GM18858 (cell line): ENCODE measurements around the gene SHISA5.

Experiments
- ATAC-seq: cut with Tn5 transposase; IDR thresholded peaks from one replicate; pipeline ENCODE4 v1.9.1; 2021; ENCODE audit not compliant: unreplicated experiment

Gene SHISA5

DNA sequence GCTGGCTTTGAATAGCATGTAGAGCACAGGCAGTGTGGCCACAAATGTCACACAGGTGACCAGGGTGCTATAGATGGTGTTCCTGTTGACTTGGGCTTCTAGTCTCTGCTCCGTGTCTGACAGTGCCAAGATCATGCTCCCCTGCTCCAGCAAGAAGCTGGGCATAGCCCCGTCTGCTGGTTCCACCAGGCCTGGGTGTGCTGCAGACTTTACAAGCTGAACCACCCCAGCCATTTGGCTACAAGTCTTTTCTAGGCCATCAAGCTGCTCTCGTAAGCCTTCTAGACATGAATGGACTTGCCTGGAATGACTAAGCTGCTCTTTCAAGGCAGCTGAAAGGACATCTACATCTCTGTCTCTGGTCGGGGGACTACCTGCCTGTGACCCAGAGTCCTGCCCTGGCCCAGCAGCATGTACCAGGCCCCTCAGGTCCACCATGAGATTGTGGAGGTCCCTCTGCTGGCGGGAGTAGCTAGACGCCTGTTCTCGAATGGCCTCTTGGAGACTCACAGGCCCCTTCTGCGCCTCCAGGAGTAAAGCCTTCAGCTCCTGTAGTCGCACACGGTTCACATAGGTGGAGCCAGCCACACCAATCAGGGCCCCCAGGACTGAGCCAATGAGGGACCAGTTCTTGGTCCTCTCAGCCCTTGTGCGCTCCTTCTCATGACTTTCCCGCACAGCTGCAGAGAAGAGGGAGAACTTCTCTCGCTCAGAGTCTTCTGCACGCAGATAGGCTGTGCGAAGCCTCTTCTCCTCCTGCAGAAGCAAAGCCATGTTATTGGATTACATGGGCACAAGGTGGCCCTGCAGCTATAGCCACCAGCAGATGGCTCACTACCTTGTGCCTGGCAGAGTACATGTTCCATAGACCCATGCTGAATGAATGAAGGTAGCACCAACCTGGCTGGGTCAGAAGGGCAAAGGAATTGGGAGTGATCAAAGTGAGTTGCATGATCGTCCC lies 71.3 kb downstream of the SHISA5 start:
- ATAC-seq = no peak

DNA sequence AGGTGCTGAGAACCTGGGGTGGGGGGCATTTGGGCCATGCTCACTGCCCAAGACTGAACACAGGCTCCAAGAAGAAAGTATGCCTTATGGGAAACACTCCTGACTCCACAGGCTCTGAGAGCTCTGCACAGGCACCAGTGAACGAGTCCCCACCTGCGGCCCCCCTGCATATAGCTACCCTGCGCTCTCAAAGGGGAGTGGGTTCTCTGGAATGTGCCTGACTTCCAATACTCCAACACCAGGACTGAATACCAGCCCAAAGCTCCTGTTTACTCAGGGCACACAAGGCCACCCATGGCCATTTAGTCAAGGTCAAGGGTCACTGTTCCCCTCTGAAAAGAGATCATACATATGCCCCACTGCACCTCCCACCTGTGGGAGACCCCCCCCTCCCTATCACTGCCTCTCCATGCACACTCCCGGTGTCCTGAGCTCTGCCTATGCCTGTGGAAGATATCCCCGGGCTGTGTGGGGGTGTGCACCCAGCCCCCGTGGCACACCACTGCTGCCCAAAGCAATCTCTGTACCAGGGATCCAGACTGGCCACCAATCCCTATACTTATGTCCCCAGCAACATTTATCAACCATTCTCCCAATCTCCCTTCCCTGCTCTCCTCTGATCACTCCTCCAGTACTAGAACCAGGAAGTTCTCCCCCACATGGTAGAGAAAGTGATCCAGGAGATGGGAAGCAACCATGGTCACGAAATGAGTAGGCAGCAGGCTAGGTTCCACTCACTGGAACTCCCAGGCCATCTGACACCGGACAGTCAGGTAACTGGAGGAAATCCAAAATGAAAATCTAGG lies 72.5 kb downstream of the SHISA5 start:
- no peak for ATAC-seq

DNA sequence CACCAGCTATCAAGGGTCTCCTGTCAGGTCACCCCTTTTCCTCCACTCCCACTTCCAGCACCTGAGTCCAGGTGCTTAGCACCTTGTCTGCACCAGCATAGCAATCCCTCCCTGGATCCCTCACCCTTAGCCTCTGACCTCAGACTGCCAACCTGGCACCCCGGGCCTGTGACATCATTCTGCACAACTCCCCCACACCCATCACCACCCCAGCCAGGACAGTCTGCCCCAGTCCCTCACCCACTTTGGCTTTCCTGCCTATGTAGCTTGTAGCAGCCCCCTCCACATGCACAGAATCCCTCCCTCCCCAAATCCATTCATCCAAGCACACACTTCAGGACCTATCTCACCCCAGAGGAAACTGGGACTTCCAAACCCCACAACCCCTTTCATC lies 73.3 kb downstream of the SHISA5 start:
- ATAC-seq = no peak

- no peak for ATAC-seq
Observed at GRCh38 chr3:48429960-48430707, 73.8 kb downstream of the SHISA5 start, which contains the start of gene PLXNB1. TSS of gene PLXNB1 (minus strand) at chr3:48430086. CDS start at chr3:48424611, 5,475 bp downstream.

DNA sequence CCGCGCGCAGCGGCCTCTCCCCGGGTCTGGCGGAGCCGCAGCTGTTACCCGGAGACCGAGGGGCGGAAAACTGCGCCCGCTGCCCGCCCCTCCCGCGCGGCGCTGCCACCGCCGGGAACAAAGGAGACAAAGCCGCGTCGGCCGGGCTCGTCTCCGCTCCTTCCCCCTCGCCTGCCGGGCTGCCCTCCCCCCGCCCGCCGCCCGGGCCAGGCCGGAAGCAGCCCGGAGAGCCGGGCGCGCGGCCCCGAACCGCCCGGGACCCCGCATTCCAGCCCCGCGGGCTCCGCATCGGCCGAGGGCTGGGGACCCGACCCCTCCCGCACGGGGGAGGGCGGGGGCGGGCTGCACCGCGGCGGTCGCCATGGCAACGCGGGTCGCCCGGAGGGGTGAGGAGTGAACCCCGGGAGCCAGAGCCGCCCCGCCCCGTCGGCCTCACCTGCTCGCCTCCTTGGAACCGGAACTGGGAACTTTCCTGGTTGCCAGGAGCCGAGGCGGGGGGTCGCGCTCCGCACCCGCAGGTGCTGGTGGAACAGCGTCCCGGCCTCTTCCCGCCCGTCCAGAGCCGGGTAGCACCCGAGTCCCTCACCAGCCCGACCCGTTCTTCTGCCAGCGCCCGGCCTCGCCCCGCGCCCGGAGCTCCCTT lies 74.5 kb downstream of the SHISA5 start:
- ATAC-seq = no peak

DNA sequence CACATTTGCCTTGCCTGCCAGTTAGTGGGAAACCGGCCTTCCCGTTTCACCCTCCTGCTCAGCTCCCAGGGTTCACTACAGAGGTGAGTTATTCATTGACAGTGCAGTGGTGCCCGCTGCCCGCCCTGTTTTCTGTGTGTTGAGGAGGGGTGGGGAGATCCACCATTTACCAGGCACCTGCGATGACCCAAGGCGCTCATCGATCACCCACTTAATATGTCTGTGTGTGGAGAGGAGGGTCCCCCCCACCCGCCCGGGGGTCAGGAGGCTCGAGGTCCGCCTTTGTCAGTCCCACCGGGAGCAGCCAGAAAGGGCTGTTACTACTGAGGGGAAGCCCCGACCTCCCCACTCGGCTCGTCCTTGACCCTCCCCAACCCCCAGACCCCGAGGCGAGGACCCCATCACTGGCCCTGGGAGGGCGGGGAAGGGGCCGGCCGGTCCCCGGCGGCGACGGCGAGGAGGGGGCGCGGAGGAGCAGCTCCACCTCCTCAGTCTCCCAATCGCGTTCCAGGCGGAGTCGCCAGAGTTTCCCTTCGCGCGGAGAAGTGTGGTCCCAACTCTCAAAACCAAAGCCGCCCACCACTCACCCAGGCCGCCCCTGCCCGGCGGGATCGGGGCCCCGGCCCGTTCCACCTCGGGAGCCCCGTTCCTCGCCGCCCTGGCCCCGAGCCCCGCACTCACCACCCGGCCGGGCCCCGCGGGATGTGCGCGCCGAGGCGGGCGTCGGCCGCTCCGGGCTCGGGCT lies 75.2 kb downstream of the SHISA5 start:
- ATAC-seq = no peak

- no peak for ATAC-seq
Observed at GRCh38 chr3:48428088-48428571, 75.8 kb downstream of the SHISA5 start.

DNA sequence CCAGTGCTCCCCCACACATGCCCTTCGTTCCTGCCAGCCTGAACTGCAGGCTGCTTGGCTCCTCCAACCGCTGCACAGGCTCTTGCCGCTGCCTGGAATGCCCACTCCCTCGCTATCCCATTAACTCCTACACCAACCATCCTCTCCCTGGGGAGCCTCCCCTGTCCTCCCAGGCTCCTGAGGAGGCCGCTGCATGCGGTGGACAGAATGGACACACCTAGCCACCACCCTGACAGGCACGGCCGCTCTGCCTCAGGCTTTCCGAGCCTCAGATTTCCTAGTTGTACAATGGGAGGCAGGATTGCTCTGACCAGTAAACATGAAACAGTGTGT lies 76.4 kb downstream of the SHISA5 start:
- no peak for ATAC-seq

- ATAC-seq = no peak
Observed at GRCh38 chr3:48426944-48427629, 76.9 kb downstream of the SHISA5 start.

DNA sequence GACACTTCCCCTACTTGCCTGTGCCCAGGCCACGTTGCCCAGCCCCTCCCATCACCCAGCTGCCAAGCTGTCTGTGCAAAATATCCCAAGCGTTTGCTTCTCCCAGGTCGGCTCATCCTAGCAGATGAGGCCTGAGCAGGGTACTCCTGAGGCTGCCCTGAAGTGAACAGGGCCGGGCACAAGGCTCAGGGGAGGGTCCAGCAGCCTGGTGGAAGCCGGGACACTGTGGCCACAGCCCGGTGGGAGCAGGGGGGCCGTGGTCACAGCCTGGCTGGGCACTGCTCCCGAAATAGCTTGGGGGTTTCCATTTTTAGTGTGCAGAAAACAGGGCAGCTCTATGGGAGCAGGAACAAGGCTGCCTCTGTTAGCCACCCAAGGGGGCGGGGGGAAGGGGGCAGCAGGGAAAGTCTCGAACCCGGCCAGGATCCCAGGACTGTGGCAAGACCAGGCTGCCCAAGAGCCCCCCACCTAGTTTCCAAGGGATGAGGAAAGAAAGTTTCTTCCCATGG lies 77.5 kb downstream of the SHISA5 start:
- ATAC-seq = no peak

GRCh38 chr3:48425281-48425812 lies 78.6 kb downstream of the SHISA5 start:
- no peak for ATAC-seq

DNA sequence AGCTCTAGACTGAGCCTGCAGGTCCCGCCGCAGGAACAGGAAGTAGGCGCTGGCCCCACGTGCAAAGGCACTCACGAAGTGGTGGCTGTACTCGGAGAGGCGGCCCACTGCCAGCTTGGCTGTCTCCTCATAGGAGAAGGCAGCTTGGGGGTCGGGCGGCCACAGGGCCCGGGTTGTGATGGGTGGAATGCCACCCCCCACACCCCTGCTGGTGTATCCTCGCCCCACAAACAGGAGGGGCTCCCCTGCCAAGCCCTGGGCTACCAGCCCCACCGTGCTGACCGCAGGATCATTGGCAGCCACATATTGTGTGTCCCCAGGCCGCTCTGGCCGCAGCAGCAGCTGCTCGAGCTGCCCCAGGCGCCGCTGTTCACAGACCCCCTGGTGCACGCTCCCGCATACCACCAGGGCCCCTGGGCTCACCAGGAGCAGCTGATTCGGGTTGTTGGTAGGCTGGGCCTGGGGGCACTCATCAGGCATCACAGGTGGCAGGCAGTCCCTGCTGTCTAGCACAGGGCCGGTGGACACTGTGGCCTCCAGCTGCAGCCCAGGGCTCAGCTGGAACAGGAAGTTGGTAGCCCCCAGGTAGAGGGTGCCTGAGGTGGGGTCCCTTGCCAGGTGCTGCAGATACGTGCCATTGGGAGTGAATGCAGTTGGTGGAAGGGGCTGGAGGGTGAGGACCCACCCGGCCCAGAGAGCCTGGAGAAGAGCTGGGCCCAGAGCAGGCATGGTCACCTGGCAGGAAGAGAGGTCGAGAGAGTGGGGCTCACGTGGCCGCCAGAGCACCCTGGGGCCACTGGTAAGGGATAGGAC lies 79.9 kb downstream of the SHISA5 start:
- no peak for ATAC-seq

GRCh38 chr3:48423241-48423882 lies 80.6 kb downstream of the SHISA5 start:
- ATAC-seq = no peak

DNA sequence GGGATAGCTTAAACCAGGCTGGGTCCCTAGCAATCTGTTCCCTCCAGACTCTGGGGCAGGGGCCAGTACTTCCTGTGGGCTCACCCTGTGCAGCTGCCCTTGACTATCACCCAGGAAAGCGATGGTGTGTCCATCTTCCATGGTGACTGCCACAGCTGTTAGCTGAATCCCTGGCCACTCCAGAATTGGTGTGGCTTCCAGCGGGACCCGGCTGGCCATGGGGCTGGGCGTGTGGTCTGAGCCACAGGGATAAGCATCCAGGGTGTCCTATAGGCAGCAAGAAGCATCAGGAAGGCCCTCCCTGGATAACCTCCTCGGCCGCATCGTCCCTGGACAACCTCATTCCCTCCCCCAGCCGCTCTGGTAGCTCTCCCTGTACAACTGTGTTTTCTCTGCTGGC lies 81.3 kb downstream of the SHISA5 start:
- ATAC-seq = no peak

DNA sequence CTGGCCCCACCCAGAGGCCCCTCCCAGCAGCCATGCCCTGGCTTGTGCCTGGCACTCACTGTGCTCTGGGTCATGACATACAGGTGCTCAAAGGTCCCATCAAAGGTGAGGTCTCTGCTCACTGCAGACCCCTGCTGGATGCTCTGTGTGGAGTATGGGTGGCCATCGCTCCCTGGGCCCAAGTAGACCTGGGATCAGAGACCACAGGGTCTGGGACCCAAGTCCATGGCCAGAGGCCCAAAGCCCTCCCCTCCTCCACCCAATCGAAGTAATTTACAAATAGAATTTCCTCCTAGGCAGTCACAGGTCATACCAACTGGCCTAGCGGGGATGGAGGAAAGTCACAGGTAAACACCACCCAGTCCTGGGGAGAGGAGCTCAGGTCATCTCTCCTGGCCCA lies 81.7 kb downstream of the SHISA5 start:
- ATAC-seq = no peak

GRCh38 chr3:48420561-48420960 lies 83.4 kb downstream of the SHISA5 start:
- ATAC-seq = no peak

DNA sequence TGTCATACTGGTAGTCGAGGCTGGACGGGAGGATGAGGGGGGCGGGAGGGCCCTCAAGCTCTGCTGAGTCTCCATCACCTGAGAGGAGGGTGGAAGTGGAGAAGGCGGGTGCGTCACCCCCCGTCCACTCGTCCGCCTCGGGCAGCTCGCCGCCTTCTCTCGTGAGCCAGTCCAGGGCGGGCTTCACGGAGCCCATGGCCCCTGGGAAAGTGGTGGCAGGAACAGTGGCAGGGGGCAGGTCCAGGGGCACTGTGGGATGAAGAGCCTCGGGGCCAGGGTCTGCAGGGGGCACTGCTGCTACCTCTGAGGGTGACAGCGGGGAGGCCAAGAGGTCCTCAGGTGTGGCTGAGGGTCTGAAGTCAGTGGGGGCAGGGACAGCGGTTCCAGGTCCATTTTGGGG lies 84.4 kb downstream of the SHISA5 start:
- no peak for ATAC-seq

GRCh38 chr3:48419149-48419548 lies 84.8 kb downstream of the SHISA5 start:
- ATAC-seq = no peak
